Measurements from ENCODE around the gene HMOX1. TPM values are rescaled to one million over a fixed set of nuclear protein-coding genes. Genes with fewer than 3 reads are reported as not detected.

HMOX1 gene
- total RNA-seq, 1 experiment from 2014 or later: 93.0 TPM

- POLR2A ChIA-PET: no interaction called here
- Histone ChIP-seq H3K27me3 (replicated peaks; ENCODE audit: control insufficient read depth, insufficient read depth, low read length) (no peaks in the 10 kb centered on the region), H3K4me1 (no peaks in the 10 kb centered on the region), H3K9me3 (no peaks in the 10 kb centered on the region), H3K36me3 (ENCODE audit: control insufficient read depth, insufficient read depth, low read length) (peaks cover 6% of the 10 kb centered on the region), H3K4me3 (ENCODE audit: low read depth, low read length) (no peak overlapping the region)
- Mint-ChIP-seq H3K27me3 (ENCODE audit: insufficient read depth, unreplicated experiment) (no peaks in the 10 kb centered on the region), H3K4me3 (ENCODE audit: unreplicated experiment) (no peak overlapping the region), H3K4me1 (ENCODE audit: low read depth, unreplicated experiment) (no peaks in the 10 kb centered on the region), H3K9me3 (ENCODE audit: unreplicated experiment) (no peaks in the 10 kb centered on the region), H3K36me3 (ENCODE audit: insufficient read depth, unreplicated experiment) (peaks cover 5% of the 10 kb centered on the region), H3K27ac (ENCODE audit: unreplicated experiment) (no peak overlapping the region)
- DNase-seq: no peak
- TF ChIP-seq CTCF (IDR thresholded peaks at IDR 0.05; ENCODE audit: insufficient read depth in 1 of 2, low read depth in 1 of 2, low read length in 1 of 2, severe bottlenecking in 1 of 2, unreplicated experiment in 1 of 2): no peak
- CTCF ChIA-PET: no interaction called here
- BruUV-seq (replicated peaks): no TSS peak
- intact Hi-C loops (cut with micrococcal nuclease; ENCODE audit: unreplicated experiment): no loop called here
Measured at GRCh38 chr22:35343664-35344550, 37.0 kb upstream of the HMOX1 start.

GRCh38 chr22:35344956-35345690 is 35.8 kb upstream of the HMOX1 start:
- BruUV-seq (replicated peaks): no TSS peak
- H3K9me3 ChIP-seq: no peaks in the 10 kb centered on the region
- POLR2A ChIA-PET: no interaction called here
- no peak for DNase-seq
- H3K36me3 ChIP-seq (ENCODE audit: control insufficient read depth, insufficient read depth, low read length): peaks cover 6% of the 10 kb centered on the region
- intact Hi-C loops (cut with micrococcal nuclease; ENCODE audit: unreplicated experiment): no loop called here
- no peaks in the 10 kb centered on the region for H3K27me3 ChIP-seq (replicated peaks; ENCODE audit: control insufficient read depth, insufficient read depth, low read length)
- no peak overlapping the region for H3K4me3 Mint-ChIP-seq (ENCODE audit: unreplicated experiment)
- H3K4me1 Mint-ChIP-seq (ENCODE audit: low read depth, unreplicated experiment): no peaks in the 10 kb centered on the region
- H3K4me1 ChIP-seq: no peaks in the 10 kb centered on the region
- no peak overlapping the region for H3K27ac Mint-ChIP-seq (ENCODE audit: unreplicated experiment)
- no peaks in the 10 kb centered on the region for H3K27me3 Mint-ChIP-seq (ENCODE audit: insufficient read depth, unreplicated experiment)
- CTCF ChIA-PET: no interaction called here
- H3K9me3 Mint-ChIP-seq (ENCODE audit: unreplicated experiment): no peaks in the 10 kb centered on the region
- TF ChIP-seq CTCF (IDR thresholded peaks at IDR 0.05; ENCODE audit: insufficient read depth in 1 of 2, low read depth in 1 of 2, low read length in 1 of 2, severe bottlenecking in 1 of 2, unreplicated experiment in 1 of 2): no peak
- peaks cover 11% of the 10 kb centered on the region for H3K36me3 Mint-ChIP-seq (ENCODE audit: insufficient read depth, unreplicated experiment)
- H3K4me3 ChIP-seq (ENCODE audit: low read depth, low read length): no peak overlapping the region

GRCh38 chr22:35345808-35346505 is 34.9 kb upstream of the HMOX1 start:
- peaks cover 4% of the 10 kb centered on the region for H3K4me1 ChIP-seq
- H3K27ac Mint-ChIP-seq (ENCODE audit: unreplicated experiment): no peak overlapping the region

More at GRCh38 chr22:35345808-35346505, 34.9 kb upstream of the HMOX1 start:
- Mint-ChIP-seq H3K9me3 (ENCODE audit: unreplicated experiment) (no peaks in the 10 kb centered on the region), H3K4me3 (ENCODE audit: unreplicated experiment) (no peak overlapping the region), H3K36me3 (ENCODE audit: insufficient read depth, unreplicated experiment) (peaks cover 20% of the 10 kb centered on the region), H3K27me3 (ENCODE audit: insufficient read depth, unreplicated experiment) (no peaks in the 10 kb centered on the region), H3K4me1 (ENCODE audit: low read depth, unreplicated experiment) (no peaks in the 10 kb centered on the region)
- intact Hi-C loops (cut with micrococcal nuclease; ENCODE audit: unreplicated experiment): no loop called here
- peaks cover 6% of the 10 kb centered on the region for H3K36me3 ChIP-seq (ENCODE audit: control insufficient read depth, insufficient read depth, low read length)
- no peak overlapping the region for H3K4me3 ChIP-seq (ENCODE audit: low read depth, low read length)
- DNase-seq: no peak
- no peaks in the 10 kb centered on the region for H3K27me3 ChIP-seq (replicated peaks; ENCODE audit: control insufficient read depth, insufficient read depth, low read length)
- no peak for TF ChIP-seq CTCF (IDR thresholded peaks at IDR 0.05; ENCODE audit: insufficient read depth in 1 of 2, low read depth in 1 of 2, low read length in 1 of 2, severe bottlenecking in 1 of 2, unreplicated experiment in 1 of 2)
- CTCF ChIA-PET: no interaction called here
- no peaks in the 10 kb centered on the region for H3K9me3 ChIP-seq
- POLR2A ChIA-PET: no interaction called here
- BruUV-seq (replicated peaks): no TSS peak
